T-helper 1 cell treated with Interleukin-12 subunit alpha and Interleukin-12 subunit beta and Interleukin-4 antibody, amounts not matched to agents 30 ng/mL and 1 ng/mL, for 36 hours (primary cell): ENCODE data around the gene DNM3. TPM values are rescaled to one million over a fixed set of nuclear protein-coding genes. Genes with fewer than 3 reads are reported as not detected.

Source experiments
- intact Hi-C: fragments of 100-400 bp; cut with micrococcal nuclease; formaldehyde crosslinking; loops from one replicate; pipeline ENCODE4 v1.15.1; 2024
- total RNA-seq: library from RNA; stranded (reverse); gene quantifications from 2 replicates; pipeline ENCODE4 v1.2.3, GENCODE V29; 2022

The DNM3 gene
- total RNA-seq, 1 donor from 2014 or later = 1.2 TPM

DNA sequence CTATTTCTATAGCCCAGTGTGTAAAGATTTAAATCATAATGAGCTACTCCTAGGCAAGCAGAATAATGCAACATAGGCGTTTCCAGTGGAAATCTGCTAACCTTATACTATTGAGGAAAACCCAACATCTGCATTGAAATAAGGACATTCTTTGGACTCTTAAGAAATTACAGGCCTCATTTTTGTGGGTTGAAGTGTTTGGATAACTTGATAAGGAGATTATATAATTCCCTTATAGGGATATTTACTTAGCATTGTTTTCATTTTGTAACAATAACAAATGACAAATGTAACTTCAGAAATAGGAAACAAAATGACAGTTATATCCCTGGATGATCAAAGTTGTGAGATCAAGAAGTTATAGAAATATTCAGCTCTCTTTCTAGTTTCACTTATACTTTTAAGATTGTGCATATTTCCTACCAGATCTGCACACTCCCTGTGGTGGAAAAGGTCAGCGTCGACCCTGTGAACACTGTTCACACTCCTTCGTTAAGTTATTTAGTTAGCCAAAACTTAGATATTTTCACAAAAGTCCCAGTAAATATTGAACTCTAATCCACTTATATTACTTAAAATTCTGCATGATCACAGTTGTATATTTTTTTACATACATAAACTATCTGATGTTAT lies 294.8 kb downstream of the DNM3 start:
- intact Hi-C loops = loop anchor here (1.0 kb wide), 3 partner anchors 45 to 263 kb away; no protein-coding TSS in a partner anchor

DNA sequence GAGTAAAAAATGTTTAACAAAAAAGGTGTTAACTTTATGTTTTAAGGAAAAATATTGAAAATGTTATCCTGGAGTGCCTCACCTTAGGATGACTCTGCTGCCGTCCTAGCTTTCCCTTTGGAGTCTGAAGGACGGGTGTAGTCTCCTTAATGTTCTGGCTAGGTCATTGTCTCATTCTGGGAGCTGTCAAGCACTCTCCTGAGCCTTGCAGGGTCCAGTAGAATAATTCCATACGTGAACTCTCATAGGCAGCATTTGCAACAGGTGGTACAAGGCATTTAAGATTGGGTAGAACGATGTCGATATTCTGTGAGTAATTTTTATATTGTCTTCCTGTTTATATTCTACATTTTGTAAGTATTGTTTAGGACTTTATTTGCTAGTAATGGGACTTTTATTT lies 295.6 kb downstream of the DNM3 start:
- intact Hi-C loops = no loop called here

DNA sequence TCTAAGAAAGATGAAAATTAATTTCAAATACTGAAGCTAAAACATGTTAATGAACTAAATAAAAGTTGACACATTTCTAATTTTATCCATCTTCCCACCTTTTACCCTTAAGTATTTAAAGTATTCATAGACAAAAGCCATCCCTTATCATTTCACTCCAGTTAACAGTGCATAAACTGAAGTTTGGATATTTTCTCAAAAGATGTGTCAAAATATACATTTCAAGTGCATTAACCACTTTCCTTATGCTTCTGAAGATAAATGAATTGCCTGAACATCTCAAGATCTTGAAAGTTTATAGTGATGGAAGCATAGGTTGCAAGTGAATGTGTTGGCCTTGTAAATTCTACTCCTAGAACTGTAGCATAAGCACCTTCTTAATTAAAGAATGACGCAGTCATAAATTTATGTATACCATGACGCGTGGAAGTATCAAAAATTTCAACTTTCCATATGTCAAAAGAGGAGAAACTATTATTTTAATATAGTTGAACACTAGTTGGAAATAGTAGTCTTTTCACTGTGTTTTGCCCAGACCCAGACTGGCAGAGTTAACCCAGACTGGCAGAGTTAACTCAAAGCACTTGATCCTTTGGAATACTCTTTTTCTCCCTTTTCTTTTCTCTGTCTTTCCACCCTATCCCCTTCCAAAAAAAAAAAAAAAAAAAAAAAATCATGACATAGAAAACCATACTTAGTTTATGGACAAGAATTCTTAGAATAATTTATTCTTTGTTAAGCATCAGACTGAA lies 296.6 kb downstream of the DNM3 start:
- intact Hi-C loops = no loop called here

DNA sequence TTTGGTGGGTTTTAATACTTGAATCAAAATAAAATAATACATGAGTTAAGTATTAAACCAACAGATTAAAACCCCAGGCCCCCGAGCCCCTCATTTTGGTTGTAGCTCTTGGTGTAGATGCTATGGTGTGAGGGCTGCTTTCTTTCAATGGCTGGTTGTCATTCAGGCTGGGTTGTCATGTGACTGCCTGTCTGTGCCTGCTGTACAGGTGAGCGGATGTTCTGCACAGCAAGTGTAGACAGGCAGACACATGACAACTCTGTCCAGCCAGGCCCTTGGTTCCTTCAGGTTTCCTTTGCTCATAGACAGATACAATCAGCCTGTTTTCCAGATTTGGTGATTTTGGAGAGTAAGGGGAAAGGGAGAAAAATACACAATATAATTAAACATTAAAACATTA lies 297.3 kb downstream of the DNM3 start:
- intact Hi-C loops = no loop called here

DNA sequence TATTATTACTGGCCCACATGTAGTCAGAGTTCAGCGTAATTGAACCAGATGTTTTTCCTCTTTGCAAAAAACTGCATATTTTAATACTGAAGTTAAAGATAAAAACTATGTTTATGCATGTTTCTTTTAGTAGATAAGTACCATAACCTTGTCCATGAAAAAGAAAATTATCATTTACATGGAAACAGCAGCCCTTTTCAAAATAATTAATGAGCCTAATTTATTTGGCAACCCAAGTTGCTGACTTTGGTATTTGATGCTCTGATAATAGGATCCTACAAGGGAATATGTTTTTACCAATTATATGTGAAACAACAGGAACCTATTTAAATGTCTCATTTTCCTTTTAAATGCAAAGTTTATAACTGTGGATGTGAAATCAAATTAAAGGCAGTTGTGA lies 297.9 kb downstream of the DNM3 start:
- intact Hi-C loops = no loop called here

DNA sequence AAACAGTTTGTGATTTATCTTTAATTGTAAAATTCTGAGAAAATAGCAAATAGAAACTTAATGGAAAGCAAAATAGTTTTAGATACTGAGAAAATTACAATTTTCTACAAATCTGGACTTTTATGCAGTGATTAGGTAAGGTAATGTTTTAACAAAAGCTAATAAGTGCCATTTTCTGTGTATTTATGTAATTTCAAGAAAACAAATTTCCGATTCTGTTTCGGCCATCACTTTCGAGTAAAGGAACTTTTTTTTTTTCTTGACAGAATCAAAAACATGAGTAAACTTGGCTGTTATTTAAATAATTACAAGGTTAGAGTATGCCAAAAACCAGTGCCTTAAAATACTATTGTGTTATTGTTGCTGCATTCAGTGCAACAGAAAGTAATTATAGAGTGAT lies 298.8 kb downstream of the DNM3 start:
- intact Hi-C loops = no loop called here

DNA sequence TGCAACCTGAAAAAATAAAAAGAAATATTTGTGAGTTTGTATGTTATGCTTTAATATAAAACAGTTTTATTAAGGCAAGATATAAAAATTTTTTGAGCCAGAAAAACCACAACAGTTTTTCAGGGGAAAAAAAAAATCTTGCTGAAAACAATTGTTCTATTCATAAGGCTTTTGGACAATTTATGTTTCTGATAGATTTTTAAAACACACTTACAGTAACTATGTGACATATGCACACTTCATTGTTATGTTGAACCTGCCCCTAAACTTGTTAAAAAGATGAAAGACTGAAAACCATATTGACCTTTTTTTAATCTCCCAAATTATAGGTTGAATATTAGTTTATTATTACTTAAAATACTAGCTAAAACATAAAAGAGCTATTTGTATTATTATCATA lies 299.3 kb downstream of the DNM3 start:
- intact Hi-C loops = no loop called here

DNA sequence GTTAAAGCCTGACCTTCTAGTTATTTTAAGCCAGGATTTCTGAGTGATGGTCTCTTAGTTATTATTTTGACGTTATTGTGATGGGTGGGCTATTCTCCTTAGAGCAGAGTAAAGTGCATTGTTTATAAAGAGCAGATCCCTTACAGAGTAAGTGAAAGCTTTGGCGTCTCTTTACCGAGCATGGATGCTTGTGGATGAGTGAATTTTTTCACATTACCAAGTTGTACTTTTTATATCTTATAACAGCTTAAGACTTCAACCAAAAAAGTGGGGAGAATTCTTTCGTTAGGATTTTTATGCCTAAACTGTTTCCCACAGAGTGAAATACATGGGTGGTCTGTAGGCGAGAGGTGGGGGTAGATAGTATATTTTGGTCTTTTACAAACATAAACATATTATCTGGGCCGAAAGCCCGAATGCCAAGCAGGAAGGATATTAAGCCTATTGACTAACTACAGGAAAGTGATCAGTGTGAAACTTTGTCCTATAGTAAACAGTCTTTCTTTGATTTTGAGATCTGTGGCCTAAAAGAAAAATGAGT lies 300.1 kb downstream of the DNM3 start:
- intact Hi-C loops = no loop called here

DNA sequence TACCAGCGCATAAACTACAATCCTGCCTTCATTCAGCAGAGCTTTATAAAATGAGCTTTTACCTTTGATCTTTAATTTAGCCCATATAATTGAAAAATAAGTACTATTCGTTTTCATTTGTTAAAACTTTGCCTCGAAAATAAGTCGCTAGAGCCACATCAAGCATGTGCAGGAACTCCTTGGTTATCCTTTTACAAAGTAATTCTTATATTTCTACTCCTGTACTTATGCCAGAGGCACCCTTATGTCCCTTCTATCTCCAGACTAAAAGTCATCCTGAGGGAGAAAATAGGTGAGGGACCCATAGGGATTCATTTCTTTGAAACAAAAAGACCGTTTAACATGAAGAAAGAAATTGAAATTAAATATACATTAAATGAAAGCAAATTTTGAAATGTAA lies 301.0 kb downstream of the DNM3 start:
- intact Hi-C loops = no loop called here

DNA sequence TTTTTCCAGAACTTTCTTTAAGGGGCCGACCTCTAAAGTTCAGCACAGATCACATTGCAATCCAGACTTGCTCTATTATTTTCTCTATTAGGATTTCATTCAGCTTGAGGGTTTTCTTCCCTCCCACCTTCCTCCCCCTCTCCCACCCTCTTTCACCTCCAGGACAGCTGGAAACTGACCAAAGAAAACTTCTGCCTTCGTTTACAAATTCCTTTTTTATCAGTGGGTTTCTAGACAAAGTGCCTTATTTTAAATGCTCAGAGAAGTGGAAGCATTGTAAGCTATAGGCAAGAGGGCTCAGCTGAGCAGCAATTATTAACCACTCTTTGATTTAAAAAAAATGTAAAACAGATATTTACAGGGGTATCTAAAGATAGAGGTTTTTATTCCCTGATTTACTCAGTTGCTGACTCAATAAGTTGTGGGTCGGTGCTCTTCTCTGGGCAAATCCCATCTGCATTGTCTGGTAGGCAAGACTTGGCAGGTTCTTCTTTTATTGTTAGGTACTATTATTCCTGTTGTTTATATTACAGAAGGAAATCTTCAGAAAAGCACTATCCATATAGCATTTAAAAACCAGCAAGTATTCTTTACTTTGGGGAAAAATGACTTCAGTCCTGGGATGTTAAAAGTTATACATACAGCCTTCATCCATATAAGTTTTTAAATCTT lies 302.2 kb downstream of the DNM3 start:
- intact Hi-C loops = no loop called here

DNA sequence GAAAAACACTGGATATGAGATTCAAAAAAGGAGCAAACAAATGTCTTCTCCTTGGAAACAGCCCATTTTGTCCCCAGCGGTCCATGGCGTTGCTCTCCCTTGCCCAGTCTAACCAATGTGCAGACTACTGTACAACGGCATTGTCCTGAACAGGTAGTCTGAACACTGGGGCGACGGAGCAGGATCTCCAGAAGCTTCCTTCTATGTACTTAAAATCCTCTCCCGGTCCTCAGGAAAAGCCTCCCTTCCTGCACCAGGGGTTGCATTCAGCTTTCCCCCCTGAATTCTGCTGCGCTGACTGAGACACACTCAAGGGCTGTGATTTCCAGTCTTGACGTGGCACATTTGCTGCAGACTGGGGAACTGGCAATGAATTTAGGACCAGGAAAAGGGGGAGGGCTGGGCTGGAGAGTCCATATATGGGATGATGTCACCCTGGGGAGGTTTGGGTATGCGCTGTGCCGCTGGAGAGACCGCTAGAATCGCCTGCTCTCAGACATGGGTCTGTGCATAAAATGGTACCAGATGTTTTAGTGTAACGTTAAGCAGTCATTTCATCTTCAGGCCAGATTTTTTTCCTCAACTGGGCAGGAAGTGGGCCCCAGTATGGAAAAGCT lies 303.3 kb downstream of the DNM3 start:
- intact Hi-C loops = no loop called here

DNA sequence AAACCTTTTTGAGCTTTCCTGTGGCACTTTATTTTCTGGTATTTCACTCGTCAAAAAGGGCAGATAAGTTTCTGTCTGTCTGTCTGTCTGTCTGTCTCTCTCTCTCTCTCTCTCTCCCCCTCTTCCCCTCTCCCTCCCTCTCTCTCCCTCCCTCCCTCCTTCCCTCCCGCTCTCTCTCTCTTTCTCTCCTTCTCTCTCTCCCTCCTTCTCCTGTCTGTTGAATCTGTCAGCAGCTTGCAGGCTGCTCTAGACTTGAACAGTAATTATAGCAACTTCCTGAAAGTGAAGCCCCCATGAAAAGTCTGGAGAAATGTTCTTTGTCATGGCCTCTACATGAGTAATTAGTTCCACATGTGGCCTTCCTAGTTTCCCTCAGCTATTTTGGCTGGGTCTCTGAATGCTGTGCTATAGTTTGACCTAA lies 303.9 kb downstream of the DNM3 start:
- intact Hi-C loops = no loop called here

DNA sequence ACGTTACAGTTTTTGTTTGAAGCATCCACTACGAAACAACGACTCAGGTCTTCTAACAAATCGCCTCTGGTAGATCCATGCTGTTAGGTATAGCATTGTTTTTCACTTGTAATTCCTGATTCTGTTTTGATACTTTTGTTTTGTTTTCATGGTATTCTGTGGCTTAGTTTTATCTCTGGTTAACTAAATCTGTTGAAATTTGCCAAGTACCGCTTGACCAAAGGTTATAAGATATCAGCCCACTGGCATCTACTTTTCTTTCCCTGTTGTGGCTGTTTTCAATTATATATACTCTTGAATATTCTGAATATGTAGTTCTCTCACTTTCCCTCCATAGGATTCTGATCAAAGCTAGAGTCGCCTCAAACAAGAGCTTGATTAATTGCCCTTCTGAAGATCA lies 304.4 kb downstream of the DNM3 start:
- intact Hi-C loops = no loop called here

DNA sequence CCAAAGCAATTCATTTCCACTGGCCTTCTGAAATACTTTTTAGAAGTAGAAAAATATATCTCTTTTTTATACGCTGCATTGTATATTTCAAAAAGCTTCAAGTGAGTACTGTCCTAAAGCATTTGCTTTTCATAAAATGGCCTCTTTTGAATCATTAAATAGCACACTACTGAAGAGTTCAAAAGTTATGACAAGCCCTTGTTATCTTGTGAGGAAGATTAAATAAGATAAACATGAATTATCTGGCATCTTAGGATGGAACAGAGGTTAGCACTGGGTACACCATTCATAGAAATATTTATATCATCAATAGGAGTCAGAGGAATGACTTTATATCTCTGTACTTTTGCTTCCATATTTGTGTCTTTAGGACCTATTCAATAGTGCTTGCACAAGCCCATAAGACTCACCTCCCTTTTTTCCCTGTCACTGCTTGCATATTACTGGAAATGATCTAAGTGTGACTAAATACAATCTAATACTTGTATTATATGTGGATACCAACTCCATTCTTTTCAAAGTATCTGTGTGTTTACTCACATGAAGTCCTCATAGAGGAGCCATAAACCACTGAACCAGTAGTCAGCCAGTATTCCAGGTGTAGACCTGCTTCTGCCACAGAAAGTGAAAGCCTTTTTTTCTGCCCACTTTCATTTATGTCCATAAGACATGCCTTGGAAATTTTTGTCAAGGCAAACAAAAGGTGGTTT lies 305.0 kb downstream of the DNM3 start:
- intact Hi-C loops = no loop called here

DNA sequence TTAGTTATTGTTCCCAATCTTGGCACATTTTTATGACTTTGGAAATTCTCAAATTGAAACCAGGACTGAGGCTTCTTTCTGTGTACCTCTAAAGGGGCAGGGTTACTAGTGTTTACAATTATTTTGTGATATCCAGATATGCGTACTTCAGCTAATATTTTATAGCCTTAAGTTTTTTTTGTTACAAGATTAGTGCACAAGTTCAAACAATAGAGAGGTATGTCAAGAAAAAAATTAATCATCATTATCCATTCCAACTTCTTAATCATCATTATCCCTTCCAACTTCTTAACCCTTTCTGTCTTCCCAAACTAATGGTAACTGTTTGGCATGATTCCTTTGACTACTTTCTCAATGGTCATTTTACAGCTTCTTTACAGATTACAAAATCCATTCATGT lies 306.2 kb downstream of the DNM3 start:
- intact Hi-C loops = no loop called here

DNA sequence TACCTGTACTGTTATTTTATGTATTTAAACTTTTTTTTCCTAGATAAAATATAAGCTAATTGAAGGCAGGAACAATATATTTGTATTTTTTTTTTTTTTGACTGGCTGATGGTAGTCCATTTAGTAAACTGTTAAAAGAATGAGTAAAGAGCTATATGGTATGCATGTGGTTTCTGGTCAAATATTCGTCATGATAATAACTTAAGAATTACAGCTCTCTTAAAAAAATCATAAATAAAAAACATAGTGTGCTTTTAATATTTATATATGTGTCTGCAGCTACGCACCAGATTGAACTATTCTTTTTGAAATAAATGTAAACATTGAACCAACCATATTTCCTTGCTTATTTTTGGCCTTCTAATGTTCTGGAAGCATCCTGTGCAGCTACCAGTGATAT lies 306.9 kb downstream of the DNM3 start:
- intact Hi-C loops = no loop called here

DNA sequence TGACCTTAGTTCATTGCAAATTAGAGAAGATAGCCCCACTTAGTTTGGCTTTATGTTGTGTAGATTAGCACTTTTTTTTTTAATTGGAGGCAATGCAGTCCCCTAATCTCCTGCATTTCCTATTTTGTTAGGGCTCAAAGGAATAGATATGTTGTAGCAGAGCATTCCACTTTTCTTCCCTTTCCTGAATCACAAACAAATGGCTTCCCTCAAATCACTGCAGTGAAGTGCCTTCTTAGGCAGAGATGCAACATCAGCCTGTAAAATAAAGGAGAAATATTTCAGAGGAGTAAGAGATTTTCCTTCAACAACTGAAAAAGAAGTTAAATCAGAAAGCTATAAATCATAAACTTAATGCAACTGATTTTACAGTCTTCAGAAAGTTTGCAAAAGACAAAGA lies 307.4 kb downstream of the DNM3 start:
- intact Hi-C loops = no loop called here

DNA sequence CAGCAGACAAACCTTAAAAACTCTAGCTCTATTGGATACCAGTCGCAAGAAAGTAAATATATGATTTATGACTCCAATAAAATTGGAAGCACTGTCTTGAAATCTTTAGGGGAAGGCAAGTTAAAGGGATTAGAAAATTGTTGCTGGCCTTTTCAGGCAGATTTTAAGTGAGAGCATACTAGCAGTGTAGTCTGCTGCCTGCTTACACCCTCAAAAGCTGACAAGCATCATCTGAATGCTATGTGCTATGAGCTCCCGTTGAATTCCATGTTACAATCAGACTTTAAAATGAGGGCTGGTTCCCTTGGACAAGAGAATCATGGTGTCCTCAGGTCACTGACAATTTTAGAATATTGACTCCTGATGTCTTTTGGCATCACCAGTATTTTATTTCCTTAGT lies 308.0 kb downstream of the DNM3 start:
- intact Hi-C loops = no loop called here

DNA sequence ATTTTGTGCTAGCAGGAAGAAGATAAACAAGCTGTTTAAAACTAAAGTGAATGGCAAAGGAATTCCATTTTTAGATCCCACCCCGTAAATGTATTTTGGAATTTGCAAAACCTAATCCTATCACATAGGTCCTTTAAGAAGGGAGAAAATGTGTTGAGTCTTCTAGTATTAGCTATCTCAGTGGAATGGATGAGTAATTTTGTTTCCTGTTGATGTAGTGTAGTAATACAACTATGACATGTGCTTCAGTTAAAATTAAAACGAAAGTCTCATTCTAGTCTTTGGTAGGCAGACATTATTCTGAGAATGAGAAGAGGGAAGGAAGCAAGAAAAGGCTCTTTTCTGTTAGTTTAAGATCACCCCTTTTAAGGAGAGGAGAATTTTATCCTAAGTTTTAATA lies 313.3 kb downstream of the DNM3 start:
- intact Hi-C loops = loop anchor here (1.0 to 10.0 kb wide), 6 partner anchors 27 to 670 kb away; partner anchors contain the start of gene PRRC2C

DNA sequence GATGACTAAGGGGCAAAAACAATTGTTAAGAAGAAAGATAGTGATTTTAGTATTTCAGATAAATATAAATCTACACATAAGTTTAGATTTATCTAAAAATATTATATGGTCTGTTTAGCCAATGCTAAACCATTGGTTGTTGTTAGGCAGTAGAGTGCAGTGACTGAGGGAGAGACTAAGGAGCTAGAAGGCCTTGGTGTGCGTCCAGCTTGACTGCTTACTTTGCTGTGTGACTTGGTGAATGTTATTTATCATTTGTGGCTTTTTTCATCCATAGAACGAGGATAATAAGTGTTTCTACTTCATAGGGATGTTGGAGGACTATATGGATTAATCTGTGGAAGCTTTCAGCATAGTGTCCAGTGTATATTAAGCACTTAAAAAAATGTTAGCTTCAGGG lies 314.5 kb downstream of the DNM3 start:
- intact Hi-C loops = loop anchor here (10.0 kb wide), 1 partner anchor 671 kb away; the partner anchor contains the start of gene PRRC2C

DNA sequence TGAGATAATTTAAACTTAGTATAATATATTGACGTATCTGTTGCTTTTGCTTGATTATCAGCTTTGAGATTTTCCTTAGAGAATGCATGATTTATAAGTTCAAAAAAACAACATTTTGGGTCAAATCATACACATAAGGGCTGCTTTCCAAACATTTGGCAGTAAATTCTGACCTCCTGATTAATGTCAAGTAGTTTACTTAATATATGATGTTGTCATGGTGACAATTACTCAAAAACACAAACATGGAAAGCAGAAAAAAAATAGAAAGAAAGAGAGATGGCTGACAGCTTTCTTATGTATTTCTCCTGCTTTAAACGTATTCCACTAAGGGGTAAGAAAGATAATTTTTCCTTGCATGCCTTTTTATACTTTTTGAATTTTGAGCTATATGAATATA lies 320.9 kb downstream of the DNM3 start:
- intact Hi-C loops = no loop called here
